Panc1 (cell line): ENCODE data around the gene ZNF730.

Source experiments
- CTCF ChIP-seq: fragments of 450-650 bp; IDR thresholded peaks from 2 replicates; pipeline ENCODE4 v1.5.1; 2017; ENCODE audit warnings: mild to moderate bottlenecking
- POLR2AphosphoS5 ChIP-seq: IDR thresholded peaks from 2 replicates; pipeline ENCODE4 v1.6.1; 2012; ENCODE audit warnings: mild to moderate bottlenecking, low read depth, low read length, moderate library complexity
- TCF7L2 ChIP-seq: IDR thresholded peaks from 2 replicates; pipeline ENCODE4 v1.6.1; 2011; ENCODE audit warnings: mild to moderate bottlenecking, low read depth, low read length, inconsistent platforms

DNA sequence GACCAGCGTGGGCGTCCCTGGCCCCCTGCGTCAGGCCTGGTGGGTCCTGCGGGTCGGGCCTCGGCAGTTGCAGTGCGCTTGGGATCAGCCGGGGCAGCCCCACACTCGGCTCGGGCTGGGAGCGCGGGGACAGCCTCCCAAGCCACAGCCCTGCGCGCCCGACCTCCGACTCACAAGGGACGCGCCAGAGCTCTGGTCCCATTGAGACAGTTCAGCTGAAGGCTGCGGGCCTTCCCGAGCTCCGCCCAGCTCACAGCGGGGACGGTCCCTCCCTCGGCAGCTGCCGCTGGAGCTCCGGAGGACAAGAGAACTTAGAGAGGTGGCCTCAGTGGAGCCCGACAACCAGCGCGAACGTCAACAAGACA, 45.7 kb upstream of the ZNF730 start:
- TF ChIP-seq CTCF (no peak), TCF7L2 (no peak), POLR2AphosphoS5 (no peak)
